ENCODE measurements around the gene NME4.

DNA sequence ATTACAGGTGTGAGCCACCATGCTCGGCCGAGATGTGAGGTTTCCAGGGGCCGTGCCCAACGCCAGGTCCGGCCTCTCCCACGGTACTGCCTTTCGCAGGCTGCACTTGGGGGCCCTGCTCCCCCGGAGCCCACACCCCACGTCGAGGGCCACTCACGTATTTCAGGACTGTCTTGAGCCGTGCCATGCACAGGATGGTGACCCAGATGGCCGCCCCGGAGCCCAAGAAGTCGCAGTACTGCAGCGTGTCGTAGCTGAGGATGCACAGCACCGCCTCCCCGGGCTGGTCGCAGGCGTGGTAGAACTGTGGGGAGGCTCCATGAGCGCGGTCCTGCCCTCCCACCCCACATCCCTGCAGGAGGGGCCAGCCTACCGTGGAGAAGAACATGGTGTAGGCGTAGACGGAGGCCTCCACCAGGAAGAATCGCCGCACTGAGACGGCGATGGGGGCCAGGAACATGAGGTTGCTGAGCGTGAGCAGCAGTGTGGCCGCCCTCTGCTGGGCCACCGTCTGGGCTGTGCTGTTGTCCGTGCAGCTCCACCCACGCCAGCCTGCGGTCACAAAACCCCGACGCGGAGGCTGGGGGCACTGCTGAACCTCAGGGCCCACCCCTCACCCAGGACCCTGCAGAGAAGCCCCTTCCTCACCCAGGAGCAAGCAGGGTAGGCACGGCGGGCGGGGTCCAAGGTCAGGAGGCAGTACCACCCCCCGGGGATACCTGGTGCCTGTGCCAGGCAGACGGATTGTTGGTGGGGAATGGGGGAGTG is 23.0 kb upstream of the NME4 start:
- no peak for TF ChIP-seq CTCF (conservative IDR thresholded peaks at IDR 0.05)
- no peak for TF ChIP-seq EZH2 (IDR thresholded peaks at IDR 0.05; ENCODE audit: low read depth)

Data from PC-9 (cell line).